ENCODE measurements around the gene YBX2.

Gene YBX2

GRCh38 chr17:7238420-7239090 is 55.9 kb downstream of the YBX2 start:
- DNase-seq (ENCODE audit: low read depth in 1 of 2, low spot score in 1 of 2): no peak
- peak overlapping the region; percentile 63 for H3K4me3 ChIP-seq (replicated peaks; ENCODE audit: insufficient read depth, low read length)

More at GRCh38 chr17:7238420-7239090, 55.9 kb downstream of the YBX2 start:
- TF ChIP-seq CTCF (IDR thresholded peaks at IDR 0.05; ENCODE audit: insufficient read depth, low read length): no peak
- TF ChIP-seq, protein P1, sequence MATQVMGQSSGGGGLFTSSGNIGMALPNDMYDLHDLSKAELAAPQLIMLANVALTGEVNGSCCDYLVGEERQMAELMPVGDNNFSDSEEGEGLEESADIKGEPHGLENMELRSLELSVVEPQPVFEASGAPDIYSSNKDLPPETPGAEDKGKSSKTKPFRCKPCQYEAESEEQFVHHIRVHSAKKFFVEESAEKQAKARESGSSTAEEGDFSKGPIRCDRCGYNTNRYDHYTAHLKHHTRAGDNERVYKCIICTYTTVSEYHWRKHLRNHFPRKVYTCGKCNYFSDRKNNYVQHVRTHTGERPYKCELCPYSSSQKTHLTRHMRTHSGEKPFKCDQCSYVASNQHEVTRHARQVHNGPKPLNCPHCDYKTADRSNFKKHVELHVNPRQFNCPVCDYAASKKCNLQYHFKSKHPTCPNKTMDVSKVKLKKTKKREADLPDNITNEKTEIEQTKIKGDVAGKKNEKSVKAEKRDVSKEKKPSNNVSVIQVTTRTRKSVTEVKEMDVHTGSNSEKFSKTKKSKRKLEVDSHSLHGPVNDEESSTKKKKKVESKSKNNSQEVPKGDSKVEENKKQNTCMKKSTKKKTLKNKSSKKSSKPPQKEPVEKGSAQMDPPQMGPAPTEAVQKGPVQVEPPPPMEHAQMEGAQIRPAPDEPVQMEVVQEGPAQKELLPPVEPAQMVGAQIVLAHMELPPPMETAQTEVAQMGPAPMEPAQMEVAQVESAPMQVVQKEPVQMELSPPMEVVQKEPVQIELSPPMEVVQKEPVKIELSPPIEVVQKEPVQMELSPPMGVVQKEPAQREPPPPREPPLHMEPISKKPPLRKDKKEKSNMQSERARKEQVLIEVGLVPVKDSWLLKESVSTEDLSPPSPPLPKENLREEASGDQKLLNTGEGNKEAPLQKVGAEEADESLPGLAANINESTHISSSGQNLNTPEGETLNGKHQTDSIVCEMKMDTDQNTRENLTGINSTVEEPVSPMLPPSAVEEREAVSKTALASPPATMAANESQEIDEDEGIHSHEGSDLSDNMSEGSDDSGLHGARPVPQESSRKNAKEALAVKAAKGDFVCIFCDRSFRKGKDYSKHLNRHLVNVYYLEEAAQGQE (IDR thresholded peaks at IDR 0.05; ENCODE audit: insufficient replicate concordance, low read depth): no peak
- no peak for TF ChIP-seq POLR2AphosphoS5 (IDR thresholded peaks at IDR 0.05; ENCODE audit: low read depth)
- no peak for TF ChIP-seq SPI1 (IDR thresholded peaks at IDR 0.05; ENCODE audit: borderline replicate concordance, low read depth)
- TF ChIP-seq GABPA (IDR thresholded peaks at IDR 0.05; ENCODE audit: low read depth): no peak
- Histone ChIP-seq H3K27me3 (ENCODE audit: insufficient read depth, poor library complexity, severe bottlenecking) (no peaks in the 10 kb centered on the region), H3K27ac (replicated peaks) (peak overlapping the region; percentile 90)

All from HL-60 (cell line).